AG10803 (cell line): ENCODE results near the gene TSKS.

Experiments used
- DNase-seq: peaks from one replicate; pipeline ENCODE4 v3.0.0; 2010; ENCODE audit warnings: low read depth
- H3K4me3 ChIP-seq: 2 replicates; pipeline ENCODE4 v1.5.1; 2011; ENCODE audit warnings: mild to moderate bottlenecking, low read length, control low read depth
- TF ChIP-seq, protein P1 (sequence below): conservative IDR thresholded peaks from 2 replicates; pipeline ENCODE4 v1.5.1; 2011; ENCODE audit warnings: mild to moderate bottlenecking, low read length, control low read depth, inconsistent platforms

Gene TSKS

DNA sequence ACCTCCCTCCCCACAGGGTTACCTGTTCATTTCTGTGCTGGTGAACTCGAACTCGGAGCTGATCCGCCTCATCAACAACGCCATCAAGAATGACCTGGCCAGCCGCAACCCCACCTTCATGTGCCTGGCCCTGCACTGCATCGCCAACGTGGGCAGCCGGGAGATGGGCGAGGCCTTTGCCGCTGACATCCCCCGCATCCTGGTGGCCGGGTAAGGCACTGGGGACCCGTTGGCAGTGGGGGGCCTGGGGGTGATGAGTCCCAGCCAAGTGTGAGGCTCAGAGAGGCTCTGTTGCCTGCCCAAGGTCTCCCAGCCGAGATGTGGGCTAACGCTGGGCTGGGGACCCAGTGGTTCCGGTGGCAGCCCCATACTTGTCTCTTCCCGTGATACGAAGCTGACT is 19.4 kb upstream of the TSKS start:
- TF ChIP-seq, protein P1, sequence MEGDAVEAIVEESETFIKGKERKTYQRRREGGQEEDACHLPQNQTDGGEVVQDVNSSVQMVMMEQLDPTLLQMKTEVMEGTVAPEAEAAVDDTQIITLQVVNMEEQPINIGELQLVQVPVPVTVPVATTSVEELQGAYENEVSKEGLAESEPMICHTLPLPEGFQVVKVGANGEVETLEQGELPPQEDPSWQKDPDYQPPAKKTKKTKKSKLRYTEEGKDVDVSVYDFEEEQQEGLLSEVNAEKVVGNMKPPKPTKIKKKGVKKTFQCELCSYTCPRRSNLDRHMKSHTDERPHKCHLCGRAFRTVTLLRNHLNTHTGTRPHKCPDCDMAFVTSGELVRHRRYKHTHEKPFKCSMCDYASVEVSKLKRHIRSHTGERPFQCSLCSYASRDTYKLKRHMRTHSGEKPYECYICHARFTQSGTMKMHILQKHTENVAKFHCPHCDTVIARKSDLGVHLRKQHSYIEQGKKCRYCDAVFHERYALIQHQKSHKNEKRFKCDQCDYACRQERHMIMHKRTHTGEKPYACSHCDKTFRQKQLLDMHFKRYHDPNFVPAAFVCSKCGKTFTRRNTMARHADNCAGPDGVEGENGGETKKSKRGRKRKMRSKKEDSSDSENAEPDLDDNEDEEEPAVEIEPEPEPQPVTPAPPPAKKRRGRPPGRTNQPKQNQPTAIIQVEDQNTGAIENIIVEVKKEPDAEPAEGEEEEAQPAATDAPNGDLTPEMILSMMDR, result no peak
- DNase-seq, result no peak
- no peak overlapping the region for H3K4me3 ChIP-seq

DNA sequence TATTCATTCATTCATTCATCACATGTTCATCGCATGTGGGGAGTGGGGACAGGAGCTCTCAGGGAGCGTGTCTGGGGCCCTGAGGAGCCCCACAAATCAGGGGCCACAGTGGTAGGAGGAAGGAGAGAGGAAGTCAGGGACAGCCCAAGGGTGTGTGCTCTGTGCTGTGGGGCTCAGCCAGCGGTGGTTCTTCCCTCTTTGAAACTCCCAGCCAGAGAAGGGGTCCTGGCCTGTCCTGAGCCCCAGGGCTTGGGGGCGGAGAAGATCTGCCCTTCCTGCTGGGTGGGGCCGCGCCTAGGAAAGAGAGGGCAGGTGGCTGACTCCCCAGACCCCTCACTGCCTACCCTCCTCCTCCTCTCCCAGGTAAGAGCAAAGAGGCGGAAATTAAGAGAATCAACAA is 18.3 kb upstream of the TSKS start:
- H3K4me3 ChIP-seq, result no peak overlapping the region
- TF ChIP-seq, protein P1, result no peak
- DNase-seq, result no peak

GRCh38 chr19:49780861-49781260 is 17.8 kb upstream of the TSKS start:
- DNase-seq, result no peak
- TF ChIP-seq, protein P1, result no peak
- H3K4me3 ChIP-seq, result no peak overlapping the region

DNA sequence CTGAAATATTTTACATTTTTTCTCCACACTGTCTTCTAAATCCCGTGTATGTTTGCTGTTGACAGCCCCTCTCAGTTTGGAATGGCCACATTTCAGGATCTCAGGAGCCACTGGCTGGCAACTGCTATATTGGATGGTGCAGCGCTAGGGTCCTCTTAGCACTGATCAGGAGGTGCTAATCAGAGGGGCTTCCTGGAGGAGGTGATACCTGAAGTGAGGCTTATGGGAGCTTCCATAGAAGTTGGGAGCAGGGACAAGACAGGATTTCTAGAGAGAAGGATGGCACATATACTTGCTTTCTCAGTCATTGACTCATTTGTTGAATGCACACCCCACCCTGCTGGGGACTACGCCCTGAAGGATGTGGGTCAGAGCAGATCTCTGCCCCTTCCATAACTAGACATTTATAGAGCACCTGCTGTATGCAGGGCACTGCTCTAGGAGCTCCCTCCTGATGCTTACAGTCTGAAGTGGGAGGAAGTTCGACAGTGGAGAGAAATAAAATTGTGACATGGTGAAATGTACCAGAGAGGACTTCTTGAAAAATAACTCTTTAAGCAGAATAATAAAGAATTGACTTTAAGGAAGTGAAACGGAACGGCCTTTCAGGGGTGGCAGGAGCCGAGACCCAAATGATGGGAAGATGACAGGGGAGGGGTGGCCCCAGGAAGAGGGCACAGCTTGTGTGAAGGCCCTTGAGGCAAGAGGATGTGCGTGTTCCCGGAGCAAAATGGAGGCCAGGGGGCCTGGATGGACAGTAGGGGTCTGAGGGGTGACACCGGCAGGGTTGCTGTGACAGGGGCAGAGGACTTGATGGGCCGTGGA is 16.8 kb upstream of the TSKS start:
- DNase-seq, result no peak
- TF ChIP-seq, protein P1, result no peak
- no peak overlapping the region for H3K4me3 ChIP-seq

DNA sequence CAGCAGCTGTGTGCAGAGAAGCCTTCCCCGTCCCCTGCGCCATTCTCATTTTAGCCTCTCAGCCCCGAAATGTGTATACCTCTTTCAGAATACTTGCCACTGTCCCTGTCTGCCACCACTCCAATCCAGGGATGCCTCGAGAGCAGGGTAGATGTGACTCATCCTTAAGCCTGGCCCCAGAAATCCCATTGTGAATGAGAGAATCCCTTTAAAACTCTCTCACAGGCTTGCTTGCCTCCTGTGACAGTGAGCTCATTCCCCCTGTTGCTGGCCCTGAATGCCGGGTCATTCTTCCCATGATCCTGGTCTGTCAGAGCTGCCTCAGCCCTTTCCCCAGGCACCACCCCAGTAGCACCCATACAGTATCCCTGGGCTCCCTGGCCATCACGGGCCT is 13.3 kb upstream of the TSKS start:
- no peak overlapping the region for H3K4me3 ChIP-seq
- no peak for DNase-seq
- TF ChIP-seq, protein P1, result no peak

DNA sequence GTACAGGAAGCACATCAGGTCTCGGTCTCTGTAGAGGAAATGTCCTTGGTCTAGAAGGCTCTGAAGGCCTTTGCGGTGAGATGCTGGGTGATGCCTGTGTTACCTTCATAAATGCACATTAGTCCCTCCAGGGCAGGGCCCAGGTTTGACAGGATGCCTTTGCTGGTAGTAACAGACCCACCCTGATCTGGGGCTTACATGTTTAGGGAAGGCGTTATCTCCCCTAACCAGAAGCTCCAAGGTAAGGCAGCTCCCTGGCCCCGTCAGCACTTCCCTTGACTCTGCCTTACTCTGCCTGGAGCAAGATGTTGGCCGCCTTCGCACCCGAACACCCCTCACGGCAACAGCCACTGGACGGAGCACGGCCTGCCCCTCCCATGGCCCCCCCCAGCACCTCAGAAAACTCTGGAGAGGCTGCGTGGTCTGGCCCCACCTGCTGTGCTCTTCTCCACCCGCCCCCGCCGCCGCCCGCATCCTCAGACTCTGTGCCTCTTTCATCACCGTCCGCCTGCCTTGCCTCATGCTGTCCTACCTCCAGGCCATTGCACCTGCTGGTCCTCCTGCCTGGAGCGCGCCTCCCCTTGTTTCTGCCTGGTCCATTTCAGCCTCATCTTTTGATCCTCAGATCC is 12.8 kb upstream of the TSKS start:
- no peak overlapping the region for H3K4me3 ChIP-seq
- DNase-seq, result no peak
- TF ChIP-seq, protein P1, result no peak

DNA sequence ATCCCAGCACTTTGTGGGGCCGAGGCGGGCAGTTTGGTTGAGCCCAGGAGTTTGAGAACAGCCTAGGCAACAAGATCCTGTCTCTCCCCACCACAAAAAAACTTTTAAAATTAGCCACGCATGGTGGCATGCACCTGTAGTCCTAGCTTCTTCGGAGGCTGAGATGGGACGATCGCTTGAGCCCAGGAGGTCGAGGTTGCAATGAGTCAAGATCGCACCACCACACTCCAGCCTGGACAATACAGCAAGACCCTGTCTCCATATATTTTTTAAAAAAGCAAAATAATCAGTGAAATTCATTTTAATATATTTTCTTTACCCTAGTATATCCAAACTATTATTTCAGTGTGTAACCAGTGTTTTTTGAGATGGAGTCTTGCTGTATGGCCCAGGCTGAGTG is 11.9 kb upstream of the TSKS start:
- H3K4me3 ChIP-seq, result no peak overlapping the region
- TF ChIP-seq, protein P1, result no peak
- DNase-seq, result no peak
